HEK293T (cell line): ENCODE data around the gene RASGEF1B.

Experiments
- CTCF ChIA-PET: fragments of 350-600 bp; formaldehyde crosslinking; extraction: SDS; loops from one replicate; lab custom pipeline; 2021; ENCODE audit warnings: antibody characterized with exemption, inconsistent platforms; lab: Yijun Ruan, JAX
- POLR2A ChIA-PET: fragments of 350-600 bp; formaldehyde crosslinking; extraction: SDS; loops from one replicate; lab custom pipeline; 2020; ENCODE audit warnings: antibody characterized with exemption, inconsistent platforms; lab: Yijun Ruan, JAX
- DNase-seq: peaks from one replicate; pipeline ENCODE4 v3.0.0; 2012; ENCODE audit warnings: mixed read lengths; ENCODE audit errors: extremely low spot score
- ARNT ChIP-seq: fragments of 450-650 bp; IDR thresholded peaks from 2 replicates; pipeline ENCODE4 v1.6.1; 2017; ENCODE audit warnings: mild to moderate bottlenecking
- BHLHE40 ChIP-seq: fragments of 450-650 bp; IDR thresholded peaks from 2 replicates; pipeline ENCODE4 v1.6.1; 2016; ENCODE audit warnings: mild to moderate bottlenecking, moderate library complexity, borderline replicate concordance
- CTBP1 ChIP-seq: fragments of 450-650 bp; IDR thresholded peaks from 2 replicates; pipeline ENCODE4 v1.6.1; 2016; ENCODE audit warnings: borderline replicate concordance
- ELF4 ChIP-seq: fragments of 450-650 bp; IDR thresholded peaks from 2 replicates; pipeline ENCODE4 v1.6.1; 2017; ENCODE audit warnings: antibody characterized with exemption
- FOXA1 ChIP-seq: fragments of 450-650 bp; IDR thresholded peaks from 2 replicates; pipeline ENCODE4 v1.6.1; 2016; ENCODE audit warnings: mild to moderate bottlenecking
- FOXK2 ChIP-seq: fragments of 450-650 bp; IDR thresholded peaks from 2 replicates; pipeline ENCODE4 v1.6.1; 2016; ENCODE audit warnings: mild to moderate bottlenecking
- FOXM1 ChIP-seq: fragments of 450-650 bp; IDR thresholded peaks from 2 replicates; pipeline ENCODE4 v1.6.1; 2017; ENCODE audit warnings: mild to moderate bottlenecking, borderline replicate concordance
- HDGF ChIP-seq: fragments of 450-650 bp; IDR thresholded peaks from 2 replicates; pipeline ENCODE4 v1.6.1; 2017; ENCODE audit warnings: antibody characterized with exemption, borderline replicate concordance
- L3MBTL2 ChIP-seq: fragments of 450-650 bp; conservative IDR thresholded peaks from 2 replicates; pipeline ENCODE4 v1.6.1; 2016; ENCODE audit warnings: mild to moderate bottlenecking
- LEF1 ChIP-seq: fragments of 450-650 bp; IDR thresholded peaks from 2 replicates; pipeline ENCODE4 v1.6.1; 2017; ENCODE audit warnings: mild to moderate bottlenecking, borderline replicate concordance
- NFRKB ChIP-seq: fragments of 450-650 bp; IDR thresholded peaks from 2 replicates; pipeline ENCODE4 v1.6.1; 2016; ENCODE audit warnings: mild to moderate bottlenecking, moderate library complexity
- SP1 ChIP-seq: fragments of 450-650 bp; IDR thresholded peaks from 2 replicates; pipeline ENCODE4 v1.6.1; 2017
- SUZ12 ChIP-seq: fragments of 450-650 bp; IDR thresholded peaks from 2 replicates; pipeline ENCODE4 v1.6.1; 2016; ENCODE audit warnings: mild to moderate bottlenecking
- TARDBP ChIP-seq: fragments of 450-650 bp; IDR thresholded peaks from 2 replicates; pipeline ENCODE4 v1.6.1; 2016
- ZNF384 ChIP-seq: fragments of 450-650 bp; IDR thresholded peaks from 2 replicates; pipeline ENCODE4 v1.6.1; 2016
- TF ChIP-seq, protein P1 (sequence below): fragments of 450-650 bp; IDR thresholded peaks from 2 replicates; pipeline ENCODE4 v1.6.1; 2016

The RASGEF1B gene

DNA sequence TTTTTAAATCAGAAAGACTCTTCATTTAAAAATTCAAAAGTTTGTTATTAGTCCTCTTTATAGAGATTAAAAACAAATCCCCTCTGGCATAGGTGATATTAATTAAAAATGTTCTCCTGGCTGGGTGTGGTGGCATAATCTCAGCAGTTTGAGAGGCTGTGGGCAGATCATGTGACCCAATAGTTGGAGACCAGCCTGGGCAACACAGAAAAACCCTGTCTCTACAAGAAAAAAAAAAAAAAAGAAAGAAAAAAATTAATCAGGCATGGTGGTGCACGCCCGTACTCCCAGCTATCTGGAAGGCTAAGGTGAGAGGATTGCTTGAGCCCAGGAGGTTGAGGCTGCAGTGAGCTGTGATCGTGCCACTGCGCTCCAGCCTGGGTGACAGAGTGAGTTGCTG is 38.9 kb downstream of the RASGEF1B start:
- TF ChIP-seq L3MBTL2 (no peak), SUZ12 (no peak), BHLHE40 (no peak), NFRKB (no peak), FOXM1 (no peak), LEF1 (no peak), FOXK2 (no peak), CTBP1 (no peak), HDGF (no peak), ARNT (no peak), ELF4 (no peak), TARDBP (no peak), SP1 (no peak), ZNF384 (no peak), FOXA1 (no peak)
- TF ChIP-seq, protein P1, sequence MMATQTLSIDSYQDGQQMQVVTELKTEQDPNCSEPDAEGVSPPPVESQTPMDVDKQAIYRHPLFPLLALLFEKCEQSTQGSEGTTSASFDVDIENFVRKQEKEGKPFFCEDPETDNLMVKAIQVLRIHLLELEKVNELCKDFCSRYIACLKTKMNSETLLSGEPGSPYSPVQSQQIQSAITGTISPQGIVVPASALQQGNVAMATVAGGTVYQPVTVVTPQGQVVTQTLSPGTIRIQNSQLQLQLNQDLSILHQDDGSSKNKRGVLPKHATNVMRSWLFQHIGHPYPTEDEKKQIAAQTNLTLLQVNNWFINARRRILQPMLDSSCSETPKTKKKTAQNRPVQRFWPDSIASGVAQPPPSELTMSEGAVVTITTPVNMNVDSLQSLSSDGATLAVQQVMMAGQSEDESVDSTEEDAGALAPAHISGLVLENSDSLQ, result no peak
- ChIA-PET CTCF (interaction anchor here (0.5 kb wide), 1 partner anchor 417 kb away, joined by 3 read pairs; no protein-coding TSS in a partner anchor), POLR2A (no interaction called here)
- no peak for DNase-seq

DNA sequence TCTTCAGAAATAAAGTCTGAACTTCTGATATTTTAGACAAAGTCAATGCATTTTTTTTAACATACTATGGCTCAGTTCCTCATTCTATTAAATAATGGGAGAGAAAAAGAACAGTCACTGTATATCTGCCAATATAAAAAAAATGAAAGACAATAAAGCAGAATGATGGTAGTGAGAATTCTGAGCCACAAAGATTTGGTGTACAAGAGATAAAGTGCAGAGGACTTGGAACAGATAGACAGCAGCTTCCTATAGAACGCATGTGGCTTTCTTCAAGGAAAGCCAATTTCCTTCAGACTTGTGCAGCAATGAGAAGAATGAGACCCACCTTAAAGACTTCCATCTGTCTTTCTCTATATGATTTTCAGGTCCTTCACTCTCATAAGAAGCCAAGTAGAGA is 39.7 kb downstream of the RASGEF1B start:
- no peak for DNase-seq
- TF ChIP-seq L3MBTL2 (no peak), NFRKB (no peak), CTBP1 (no peak), ELF4 (no peak), FOXK2 (no peak)
- POLR2A ChIA-PET, result no interaction called here
- CTCF ChIA-PET, result no interaction called here

DNA sequence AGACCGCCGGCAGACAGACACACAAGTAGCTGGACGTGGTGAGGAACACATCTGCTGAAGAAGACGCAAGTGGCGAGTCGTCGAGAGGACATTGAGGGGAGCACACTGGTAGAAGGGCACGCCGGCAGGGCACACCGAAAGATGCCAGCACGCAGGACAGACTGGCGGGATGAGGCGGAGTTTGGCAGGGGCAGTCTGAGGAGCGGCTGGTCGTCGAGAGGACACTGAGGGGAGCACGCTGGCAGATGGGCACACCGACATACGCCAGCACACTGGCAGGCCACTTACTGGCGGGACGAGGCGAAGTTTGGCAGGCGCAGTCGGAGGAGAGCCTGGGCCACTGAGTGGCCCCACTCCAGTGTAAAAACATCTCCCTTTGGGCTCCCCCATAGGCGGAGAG is 42.1 kb downstream of the RASGEF1B start:
- CTCF ChIA-PET, result interaction anchor here (0.6 kb wide), 1 partner anchor 86 kb away, joined by 3 read pairs; no protein-coding TSS in a partner anchor
- TF ChIP-seq ARNT, result no peak
- TF ChIP-seq BHLHE40, result no peak
- TF ChIP-seq CTBP1, result no peak
- no peak for TF ChIP-seq TARDBP
- TF ChIP-seq FOXK2, result no peak
- TF ChIP-seq L3MBTL2, result no peak
- no peak for TF ChIP-seq LEF1
- no peak for TF ChIP-seq ELF4
- TF ChIP-seq ZNF384, result no peak
- TF ChIP-seq, protein P1, result no peak
- TF ChIP-seq FOXM1, result no peak
- TF ChIP-seq HDGF, result no peak
- no peak for TF ChIP-seq SUZ12
- no peak for TF ChIP-seq SP1
- TF ChIP-seq NFRKB, result no peak
- no peak for TF ChIP-seq FOXA1
- POLR2A ChIA-PET, result no interaction called here

DNA sequence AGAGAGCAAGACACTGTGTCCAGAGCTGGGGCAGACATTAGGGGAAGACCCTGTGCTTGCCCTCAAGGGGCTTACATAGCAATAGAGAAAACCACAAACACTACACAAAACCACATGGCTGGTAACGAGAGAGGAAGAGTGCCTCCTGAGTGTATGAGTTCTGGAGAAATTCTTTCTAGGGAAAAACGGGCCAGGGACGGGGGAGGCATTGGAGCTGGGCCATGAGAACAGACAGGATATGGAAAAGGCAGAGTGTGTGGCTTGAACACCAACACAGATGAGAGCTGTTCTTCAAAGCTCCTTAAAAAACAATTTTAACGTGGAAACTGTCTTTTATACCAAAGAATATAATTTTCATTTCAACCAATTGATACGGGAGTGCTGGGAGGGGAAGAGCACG is 42.7 kb downstream of the RASGEF1B start:
- ChIA-PET CTCF (no interaction called here), POLR2A (no interaction called here)
- no peak for DNase-seq
- no peak for TF ChIP-seq CTBP1
- no peak for TF ChIP-seq TARDBP
- TF ChIP-seq BHLHE40, result no peak
- TF ChIP-seq NFRKB, result no peak
- TF ChIP-seq, protein P1, result no peak
- no peak for TF ChIP-seq ARNT
- no peak for TF ChIP-seq FOXK2
- TF ChIP-seq FOXA1, result no peak
- TF ChIP-seq L3MBTL2, result no peak
- TF ChIP-seq ELF4, result no peak
- TF ChIP-seq FOXM1, result no peak
- TF ChIP-seq SUZ12, result no peak
- no peak for TF ChIP-seq LEF1
- TF ChIP-seq SP1, result no peak
- no peak for TF ChIP-seq HDGF

More for the DNA sequence above, 42.1 kb downstream of the RASGEF1B start:
- DNase-seq, result no peak

DNA sequence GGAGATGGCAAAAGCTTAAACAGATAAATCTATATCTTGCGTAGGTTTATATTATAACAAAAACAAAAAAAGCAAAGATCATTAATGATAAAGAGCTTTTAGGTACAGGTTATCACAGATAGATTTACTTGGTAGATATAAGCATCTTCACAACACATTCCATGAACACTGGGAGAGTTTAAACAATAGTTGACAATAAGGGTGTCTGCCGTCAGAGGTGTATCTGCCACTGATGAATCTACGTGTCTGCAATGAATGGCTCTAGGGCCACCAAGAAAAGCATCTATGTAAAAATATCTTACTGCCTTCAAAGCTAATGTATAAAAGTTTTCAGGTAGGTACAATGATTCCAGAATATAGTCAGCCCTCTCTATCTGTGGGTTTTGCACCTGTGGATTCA is 43.7 kb downstream of the RASGEF1B start:
- TF ChIP-seq ARNT (no peak), HDGF (no peak), ZNF384 (no peak), NFRKB (no peak)
- POLR2A ChIA-PET, result no interaction called here
- no peak for DNase-seq
- CTCF ChIA-PET, result no interaction called here

DNA sequence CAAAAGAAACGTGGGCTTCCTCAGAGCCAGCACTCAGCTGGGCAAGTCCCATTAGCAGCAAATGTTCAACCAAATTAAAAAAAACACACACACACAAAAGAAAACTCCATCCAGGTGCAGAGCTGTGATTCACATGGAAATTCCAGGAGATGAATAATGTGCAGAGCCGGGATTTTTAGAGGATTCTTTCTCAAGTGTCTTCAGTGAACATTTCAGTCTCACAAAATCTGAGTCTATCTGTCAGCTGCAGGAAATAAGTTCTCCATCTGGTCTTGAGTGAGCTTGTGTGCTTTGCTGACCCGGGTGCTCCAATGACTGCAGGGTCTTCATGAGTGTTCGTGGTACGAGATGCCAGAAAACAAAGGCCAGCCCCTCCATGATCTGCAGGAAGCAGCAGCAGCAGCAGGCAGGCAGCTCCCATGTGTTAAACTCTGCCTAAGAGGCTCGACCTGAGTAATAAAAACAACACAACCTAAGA is 44.3 kb downstream of the RASGEF1B start:
- DNase-seq, result no peak
- TF ChIP-seq ZNF384, result no peak
- TF ChIP-seq TARDBP, result no peak
- no peak for TF ChIP-seq FOXA1
- TF ChIP-seq FOXM1, result no peak
- TF ChIP-seq BHLHE40, result no peak
- CTCF ChIA-PET, result no interaction called here
- POLR2A ChIA-PET, result no interaction called here

DNA sequence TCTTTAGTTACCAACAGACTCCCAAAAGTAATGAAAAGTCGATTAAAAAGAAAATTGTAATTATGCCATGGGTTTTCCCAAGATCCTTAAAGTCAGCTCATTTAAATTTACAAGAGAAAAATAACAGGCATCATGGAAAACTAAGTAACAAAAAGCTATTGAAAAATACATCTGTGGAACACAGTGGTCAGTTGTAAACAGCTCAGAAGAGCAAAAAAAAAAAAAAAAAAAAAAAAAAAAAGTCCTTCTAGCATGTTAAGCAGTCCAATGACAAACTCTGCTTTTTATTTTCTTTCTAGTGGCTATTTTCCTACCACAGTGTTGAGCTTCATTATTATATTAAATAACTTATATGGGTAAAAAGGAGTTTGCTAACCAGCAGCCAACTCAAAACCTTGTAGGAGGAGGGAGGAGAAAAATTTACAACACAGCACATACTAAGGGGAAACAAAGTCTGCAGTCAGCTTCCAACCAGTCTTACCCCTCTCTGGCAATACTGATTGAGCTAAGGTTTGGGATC is 44.9 kb downstream of the RASGEF1B start:
- CTCF ChIA-PET, result no interaction called here
- POLR2A ChIA-PET, result no interaction called here
- TF ChIP-seq SUZ12 (no peak), BHLHE40 (no peak), HDGF (no peak), L3MBTL2 (no peak), FOXM1 (no peak), ARNT (no peak), ZNF384 (no peak), CTBP1 (no peak), ELF4 (no peak), NFRKB (no peak), LEF1 (no peak)
- DNase-seq, result no peak
